Left forelimb (tissue), 1 donor: ENCODE results near the gene C6orf15.

Source experiments
- DNase-seq: peaks from one replicate; pipeline ENCODE4 v3.0.0-alpha.2; 2018; ENCODE audit warnings: low spot score

Gene C6orf15

DNA sequence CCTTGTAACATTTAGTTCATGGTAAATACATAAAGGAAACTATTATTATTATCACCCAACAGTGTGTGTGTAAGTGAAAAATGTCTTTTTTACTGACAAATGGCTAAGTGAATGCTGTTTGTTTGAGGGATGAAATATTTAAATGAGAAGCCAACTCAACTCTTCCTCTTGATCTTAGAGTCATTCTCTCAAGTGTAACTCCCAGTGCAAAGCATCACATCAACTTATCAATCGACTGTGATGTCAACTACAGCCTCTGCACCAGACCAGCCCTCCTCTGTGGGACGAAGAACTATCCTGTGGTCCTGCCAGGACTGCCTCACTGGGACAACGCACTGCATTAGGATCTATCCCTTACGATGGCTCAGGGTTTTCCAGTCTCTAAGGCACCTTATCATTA lies 5.3 kb downstream of the C6orf15 start:
- DNase-seq, result no peak

DNA sequence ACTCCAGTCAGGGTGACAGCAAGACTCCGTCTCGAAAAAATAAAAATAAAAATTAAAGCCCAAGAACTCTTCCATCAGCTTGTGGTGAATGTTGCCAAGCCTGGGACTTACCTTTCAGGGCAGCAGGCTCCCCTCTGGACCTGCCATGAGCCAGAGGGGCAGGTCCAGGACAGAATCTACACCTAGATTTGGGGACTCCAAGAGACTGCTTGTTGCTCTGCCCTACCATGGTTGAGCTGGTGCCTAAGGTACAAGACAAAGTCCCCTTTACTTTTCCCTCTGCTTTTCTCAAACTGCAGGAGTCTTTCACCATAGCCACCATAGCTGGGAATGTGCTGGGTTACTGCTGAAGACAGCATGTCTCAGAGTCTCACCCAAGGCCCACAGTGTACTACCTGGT lies 9.2 kb downstream of the C6orf15 start:
- no peak for DNase-seq

DNA sequence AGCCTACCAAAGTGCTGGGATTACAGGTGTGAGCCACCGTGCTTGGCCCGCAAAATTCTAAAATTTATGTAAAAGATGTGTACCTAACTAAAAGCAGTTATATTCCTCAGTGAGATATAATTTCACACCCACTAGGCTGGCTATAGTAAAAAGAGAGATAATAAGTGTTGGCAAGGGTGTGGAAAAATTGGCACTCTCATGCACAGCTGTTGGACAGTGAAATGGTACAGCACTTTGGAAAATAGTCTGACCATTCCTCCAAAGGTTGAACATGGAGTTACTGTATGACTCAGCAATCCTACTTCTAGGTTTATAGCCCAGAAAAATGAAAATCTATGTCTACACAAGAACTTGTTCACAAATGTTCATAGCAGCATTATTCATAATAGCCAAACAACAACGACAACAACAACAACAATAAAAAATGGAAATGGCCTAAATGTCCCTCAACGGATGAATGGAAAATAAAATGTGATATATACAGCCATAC lies 13.9 kb downstream of the C6orf15 start:
- no peak for DNase-seq

- DNase-seq, result no peak
Observed at GRCh38 chr6:31096656-31097055, 15.7 kb downstream of the C6orf15 start.

DNA sequence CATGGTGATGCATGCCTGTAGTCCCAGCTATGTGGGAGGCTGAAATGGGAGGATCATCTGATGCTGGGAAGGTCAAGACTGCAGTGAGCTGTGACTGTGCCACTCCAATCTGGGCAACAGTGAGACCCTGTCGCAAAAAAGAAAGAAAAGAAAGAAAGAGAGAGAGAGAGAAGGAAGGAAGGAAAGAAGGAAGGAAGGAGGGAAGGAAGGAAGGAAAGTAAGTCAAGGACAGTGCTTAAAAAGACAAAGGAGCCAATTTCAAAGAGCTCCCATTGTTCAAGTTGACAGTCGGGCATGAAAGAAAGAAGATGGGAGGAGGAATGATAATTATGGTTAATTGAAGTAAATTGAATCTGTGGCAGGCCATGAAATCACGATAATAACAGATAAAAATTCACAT lies 16.2 kb downstream of the C6orf15 start:
- DNase-seq, result no peak

- DNase-seq, result no peak
Observed at GRCh38 chr6:31094389-31094881, 17.9 kb downstream of the C6orf15 start.

GRCh38 chr6:31092769-31093505 lies 19.4 kb downstream of the C6orf15 start:
- DNase-seq, result no peak

GRCh38 chr6:31092238-31092637 lies 20.1 kb downstream of the C6orf15 start:
- DNase-seq, result no peak

DNA sequence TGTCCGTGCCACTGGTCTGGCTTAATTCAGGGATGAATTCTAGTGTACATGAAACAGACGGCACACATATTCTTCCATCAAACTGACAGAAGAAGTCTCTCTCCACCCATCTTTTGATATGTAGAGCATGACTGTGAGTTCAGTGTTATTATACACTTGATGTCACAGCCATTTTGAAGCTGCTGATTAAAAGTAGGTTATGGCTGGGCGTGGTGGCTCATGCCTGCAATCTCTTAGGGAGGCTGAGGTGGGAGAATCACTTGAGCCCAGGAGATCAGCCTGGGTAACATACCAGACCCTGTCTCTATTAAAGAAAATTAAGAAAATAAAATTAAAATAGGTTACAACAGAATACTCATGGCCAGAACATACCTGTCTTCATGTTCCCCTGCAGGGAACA lies 20.7 kb downstream of the C6orf15 start:
- no peak for DNase-seq

DNA sequence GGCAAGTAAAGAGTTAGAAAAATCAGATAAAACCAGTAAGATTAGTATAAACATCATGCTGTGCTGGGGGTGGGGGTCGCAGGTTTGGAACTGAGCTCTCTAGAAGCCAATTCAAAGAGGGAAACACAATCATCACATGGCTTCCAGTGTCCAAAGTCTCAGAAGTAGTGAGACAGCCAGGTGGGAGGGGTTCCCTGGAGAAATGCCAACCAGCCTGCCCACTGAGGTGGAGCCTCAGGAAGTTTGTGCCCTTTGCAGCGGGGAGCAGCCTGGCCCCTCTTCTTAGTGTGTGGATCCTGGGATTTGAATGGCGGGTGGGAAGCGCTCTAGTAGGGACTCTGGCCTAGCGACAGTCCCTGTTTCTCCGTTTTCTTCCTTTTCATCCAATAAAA lies 21.4 kb downstream of the C6orf15 start:
- no peak for DNase-seq

DNA sequence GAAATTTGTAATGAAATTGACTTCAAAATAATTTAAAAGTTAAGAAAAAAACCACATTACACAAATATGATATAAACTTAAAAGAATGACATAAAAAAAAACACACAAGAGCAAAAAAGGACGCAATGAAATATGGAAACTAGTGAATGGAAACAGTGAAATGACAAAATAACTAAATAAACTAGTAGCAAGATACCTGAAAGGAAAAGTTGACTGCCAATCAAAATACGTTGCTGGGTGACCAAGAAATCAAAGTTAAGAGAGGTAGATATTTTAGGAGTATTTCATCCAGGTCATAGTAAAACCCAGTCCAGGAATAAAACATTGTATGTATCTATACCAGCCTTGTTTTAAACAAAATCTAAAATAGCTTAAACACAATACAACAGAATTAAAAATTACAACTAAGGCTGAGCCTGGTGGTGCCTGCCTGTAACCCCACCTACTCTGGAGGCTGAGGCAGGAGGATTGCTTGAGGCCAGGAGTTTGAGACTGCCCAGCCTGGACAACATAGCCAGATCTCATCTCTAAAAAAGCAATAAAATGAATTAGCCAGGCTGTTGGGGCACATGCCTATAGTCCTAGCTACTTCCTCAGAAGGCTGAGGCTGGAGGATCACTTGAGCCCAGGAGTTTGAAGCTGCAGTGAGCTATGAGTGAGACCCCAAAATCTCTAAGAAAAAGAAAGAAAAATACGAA lies 22.0 kb downstream of the C6orf15 start:
- DNase-seq, result no peak

DNA sequence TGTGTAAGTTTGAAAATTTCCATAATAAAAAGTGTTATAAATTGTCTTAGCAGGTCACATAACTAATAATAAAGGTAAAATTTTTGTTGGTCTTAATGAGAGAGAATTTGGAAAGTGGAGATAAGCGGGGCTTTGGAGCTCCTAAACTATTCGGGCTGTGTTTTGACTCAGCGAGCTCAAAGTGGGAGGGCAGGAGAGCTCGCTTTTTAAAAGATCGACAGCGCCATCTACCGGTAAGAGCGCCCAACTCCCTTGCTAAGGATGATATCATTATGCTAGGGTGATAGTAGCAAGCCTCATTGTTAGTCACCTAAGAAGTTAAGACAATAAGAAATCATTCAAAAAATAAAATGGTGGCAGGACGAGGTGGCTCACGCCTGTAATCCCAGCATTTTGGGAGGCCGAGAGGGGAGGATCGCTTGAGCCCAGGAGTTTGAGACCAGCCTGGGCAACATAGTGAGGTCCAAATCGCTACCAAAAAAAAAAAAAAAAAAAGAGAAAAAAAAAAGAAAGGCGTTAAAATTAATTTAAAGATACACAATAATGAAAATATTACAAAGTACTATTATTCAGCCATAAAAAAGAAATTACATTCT lies 24.8 kb downstream of the C6orf15 start:
- DNase-seq, result peak; percentile 85

DNA sequence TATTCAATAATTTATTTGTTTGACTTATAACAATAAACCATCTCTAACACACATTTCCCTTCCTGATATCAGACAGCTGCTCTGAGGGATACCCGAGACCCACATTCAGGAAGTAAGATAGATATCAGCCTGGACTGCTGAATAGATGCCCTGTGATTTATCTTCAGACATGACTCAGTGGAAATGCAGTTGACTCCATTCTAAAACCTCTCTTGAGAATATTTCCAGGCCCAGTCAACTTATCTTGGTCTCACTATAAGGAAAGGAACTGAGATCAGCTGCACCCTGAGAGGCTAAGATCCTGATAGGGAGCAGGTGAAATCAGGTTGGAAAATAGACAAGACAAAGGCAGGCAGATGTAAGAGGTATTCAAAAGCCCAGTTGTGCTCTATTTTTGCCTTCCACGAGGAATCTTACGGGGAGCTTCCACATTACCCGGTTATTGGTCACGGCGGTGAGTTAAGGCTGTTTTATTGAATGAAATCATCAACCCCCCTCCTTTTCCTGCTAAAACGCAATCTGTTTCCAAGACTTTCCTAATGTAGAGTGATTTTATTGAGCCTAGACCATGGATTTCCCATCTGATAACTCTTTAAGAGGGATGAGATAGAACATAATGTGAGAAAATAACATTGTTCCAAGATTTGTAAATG lies 25.5 kb downstream of the C6orf15 start:
- DNase-seq, result no peak

GRCh38 chr6:31083742-31084354 lies 28.5 kb downstream of the C6orf15 start:
- DNase-seq, result no peak

DNA sequence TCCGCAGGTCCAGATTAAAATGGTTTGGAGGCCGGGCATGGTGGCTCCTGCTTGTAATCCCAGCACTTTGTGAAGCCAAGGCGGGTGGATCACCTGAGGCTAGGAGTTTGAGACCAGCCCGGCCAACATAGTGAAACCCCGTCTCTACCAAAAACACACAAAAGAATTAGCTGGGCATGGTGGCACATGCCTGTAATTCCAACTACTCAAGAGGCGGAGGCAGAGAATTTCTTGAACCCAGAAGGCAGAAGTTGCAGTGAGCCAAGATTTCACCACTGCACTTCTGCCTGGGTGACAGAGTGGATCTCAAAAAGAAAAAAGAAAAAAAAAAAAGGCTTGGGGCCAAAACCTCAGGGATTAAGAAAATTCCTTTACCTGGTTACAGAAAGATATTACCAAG lies 30.5 kb downstream of the C6orf15 start:
- DNase-seq, result no peak

DNA sequence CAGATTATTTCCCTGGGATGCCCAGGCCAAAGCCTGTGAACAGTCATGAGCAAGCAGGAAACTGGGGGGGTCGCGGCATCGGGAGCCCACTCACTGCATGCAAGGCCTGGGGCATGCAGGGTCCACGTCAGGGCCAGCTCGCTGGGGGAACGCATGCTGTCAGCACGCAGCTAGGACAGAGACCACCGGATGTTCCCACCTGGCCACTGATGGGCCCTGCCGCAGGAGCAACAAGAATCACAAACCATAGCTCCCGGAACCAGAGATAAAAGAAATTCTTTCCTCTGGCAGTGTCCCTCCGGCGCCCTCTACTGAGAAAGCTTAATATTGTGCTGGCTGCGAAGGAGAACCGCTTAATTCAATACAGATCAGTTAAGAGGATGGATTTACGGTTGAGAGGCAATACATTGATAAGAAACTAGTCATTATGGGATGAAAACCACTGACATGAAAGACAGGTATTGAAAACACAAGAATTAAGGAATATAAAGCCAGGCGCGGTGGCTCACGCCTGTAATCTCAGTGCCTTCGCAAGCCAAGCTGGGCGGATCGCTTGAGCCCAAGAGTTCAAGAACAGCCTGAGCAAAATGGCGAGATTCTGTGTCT lies 32.6 kb downstream of the C6orf15 start:
- DNase-seq, result no peak

- no peak for DNase-seq
Observed at GRCh38 chr6:31076611-31077010, 35.8 kb downstream of the C6orf15 start.

- DNase-seq, result no peak
Observed at GRCh38 chr6:31075528-31075927, 36.8 kb downstream of the C6orf15 start.

GRCh38 chr6:31074401-31074800 lies 38.0 kb downstream of the C6orf15 start:
- no peak for DNase-seq

DNA sequence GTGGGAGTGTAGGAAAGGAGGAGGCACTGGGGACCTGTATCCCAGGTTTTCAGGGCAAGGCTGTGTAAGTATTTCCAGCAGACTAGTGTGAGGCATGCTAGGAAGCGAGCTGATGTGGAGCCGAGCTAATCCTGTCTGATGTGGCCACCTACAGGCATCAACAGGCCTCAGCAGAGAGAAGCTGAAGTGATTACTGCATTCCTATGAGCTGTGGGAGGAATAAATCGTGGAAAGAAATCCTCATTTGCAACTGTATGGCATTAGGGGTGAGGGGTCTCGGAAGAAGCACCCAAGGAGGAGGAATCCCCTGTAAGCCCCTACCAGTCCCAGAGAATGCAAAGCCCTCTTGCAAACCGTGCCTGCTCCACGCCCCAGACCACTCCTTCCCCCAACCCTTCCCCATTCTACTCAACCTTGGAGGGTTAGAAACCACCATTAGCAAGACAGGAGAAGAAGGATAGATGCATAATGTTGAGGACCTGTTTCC lies 41.6 kb downstream of the C6orf15 start:
- DNase-seq, result no peak

GRCh38 chr6:31068669-31069340 lies 43.6 kb downstream of the C6orf15 start:
- peak; percentile 73 for DNase-seq
